Sigmoid colon (tissue), 7 donors: ENCODE results near the gene CSPG4. TPM values are rescaled to one million over a fixed set of nuclear protein-coding genes. Genes with fewer than 3 reads are reported as not detected.

Experiments
- DNase-seq: peaks from one replicate; pipeline ENCODE4 v3.0.0-alpha.2; 2019
- H3K27ac ChIP-seq, 4 donors: fragments of 200-600 bp; sonication (generic); one replicate each; pipeline ENCODE4 v1.5.1; 2016 to 2019; ENCODE audit warnings: mild to moderate bottlenecking in 1 of 4
- H3K27me3 ChIP-seq, 3 donors: fragments of 200-600 bp; sonication (generic); one replicate each; pipeline ENCODE4 v1.5.1; 2019; ENCODE audit warnings: mild to moderate bottlenecking in 1 of 3
- H3K36me3 ChIP-seq, 4 donors: fragments of 200-600 bp; sonication (generic); one replicate each; pipeline ENCODE4 v1.5.1; 2016 to 2019
- H3K4me1 ChIP-seq, 4 donors: fragments of 200-600 bp; sonication (generic); one replicate each; pipeline ENCODE4 v1.5.1; 2017 to 2019
- H3K4me3 ChIP-seq, 4 donors: fragments of 200-600 bp; sonication (generic); one replicate each; pipeline ENCODE4 v1.5.1; 2017 to 2019; ENCODE audit warnings: mild to moderate bottlenecking in 2 of 4, moderate library complexity in 1 of 4
- H3K9me3 ChIP-seq, 4 donors: fragments of 200-600 bp in 3 of 4; sonication (generic) in 3 of 4; one replicate each; pipeline versions ENCODE4 v1.5.1 to v1.6.1; 2013 to 2019
- CTCF ChIP-seq, 4 experiments: fragments of 450-650 bp in 3 of 4; fragments of 200-600 bp in 1 of 4; IDR thresholded peaks; one replicate each; pipeline ENCODE4 v1.5.1; 2016 to 2019; ENCODE audit warnings: antibody characterized with exemption in 4 of 4, mild to moderate bottlenecking in 3 of 4, moderate library complexity in 2 of 4
- EP300 ChIP-seq, 4 donors: sonication (generic); formaldehyde crosslinking; IDR thresholded peaks; one replicate each; pipeline ENCODE4 v1.6.1; 2017; ENCODE audit warnings: antibody characterized with exemption in 4 of 4
- POLR2A ChIP-seq, 2 donors: fragments of 450-650 bp; IDR thresholded peaks; one replicate each; pipeline ENCODE4 v1.6.1; 2016; ENCODE audit warnings: antibody characterized with exemption in 2 of 2, mild to moderate bottlenecking in 2 of 2, moderate library complexity in 2 of 2
- POLR2AphosphoS5 ChIP-seq, 4 donors: sonication (generic); formaldehyde crosslinking; IDR thresholded peaks; one replicate each; pipeline ENCODE4 v1.6.1; 2017; ENCODE audit warnings: antibody characterized with exemption in 4 of 4
- WGBS, 2 donors: extraction: QIAGEN DNeasy Blood & Tissue Kit; methylation state at CpG; one replicate each; pipeline ENCODE4 v1.1.7; 2013; 5-methylcytosine and 5-hydroxymethylcytosine counted together
- intact Hi-C: fragments of 100-400 bp; cut with DNase I; formaldehyde crosslinking; loops from one replicate; pipeline ENCODE4 v1.15.1; 2023
- polyA plus RNA-seq, 3 donors: library from polyadenylated mRNA; stranded (reverse); fragments of 200-250 nt; gene quantifications; one replicate each; pipeline ENCODE4 v1.2.3, GENCODE V29; 2013
- total RNA-seq, 4 donors: library from RNA; depleted of rRNA; stranded (reverse); fragments of >200 nt; gene quantifications; one replicate each; pipeline ENCODE4 v1.1.0, GENCODE V29; 2016
- donor health status: healthy with polysubstance abuse.
- donor health status: Bipolar disorder and iron deficiency.
- donor health status: healthy.

The CSPG4 gene
- total and polyA plus RNA-seq, 7 donors: 0.23 to 151 (median 45.7) TPM

GRCh38 chr15:75723847-75724660, 11.4 kb upstream of the CSPG4 start:
- peak; percentile 99 for DNase-seq
- H3K4me1 ChIP-seq: peaks cover 0 to 47% (median 41%) of the 10 kb centered on the region in 4 donors
- TF ChIP-seq CTCF (IDR thresholded peaks at IDR 0.05): no peak
- peak; percentile 65 to 78 (median 73) for TF ChIP-seq POLR2AphosphoS5 (IDR thresholded peaks at IDR 0.05)
- peak in 3 of 4 donors; percentile 32 to 73 (median 71) for TF ChIP-seq EP300 (IDR thresholded peaks at IDR 0.05)
- intact Hi-C loops: no loop called here
- H3K36me3 ChIP-seq: no peaks in the 10 kb centered on the region
- H3K9me3 ChIP-seq: no peaks in the 10 kb centered on the region
- no peak overlapping the region for H3K4me3 ChIP-seq
- no peaks in the 10 kb centered on the region for H3K27me3 ChIP-seq
- WGBS, 2 donors: 22 to 30% methylated on average over 9 of the region's 9 CpGs
- H3K27ac ChIP-seq: peak overlapping the region; percentile 82 to 92 (median 86)

GRCh38 chr15:75723171-75723846, 10.7 kb upstream of the CSPG4 start:
- Histone ChIP-seq H3K4me1 (peaks cover 0 to 54% (median 48%) of the 10 kb centered on the region in 4 donors), H3K27ac (peak overlapping the region; percentile 82 to 92 (median 86)), H3K36me3 (no peaks in the 10 kb centered on the region), H3K27me3 (no peaks in the 10 kb centered on the region), H3K9me3 (no peaks in the 10 kb centered on the region), H3K4me3 (no peak overlapping the region)
- TF ChIP-seq CTCF (IDR thresholded peaks at IDR 0.05): no peak
- no peak for TF ChIP-seq POLR2A (IDR thresholded peaks at IDR 0.05)
- TF ChIP-seq POLR2AphosphoS5 (IDR thresholded peaks at IDR 0.05): no peak
- no peak for TF ChIP-seq EP300 (IDR thresholded peaks at IDR 0.05)
- DNase-seq: peak; percentile 72
- intact Hi-C loops: no loop called here
- WGBS, 2 donors: 67 to 79% methylated on average over 8 of the region's 8 CpGs

GRCh38 chr15:75721923-75722870, 9.5 kb upstream of the CSPG4 start:
- H3K27me3 ChIP-seq: no peaks in the 10 kb centered on the region
- no peak for TF ChIP-seq POLR2AphosphoS5 (IDR thresholded peaks at IDR 0.05)
- TF ChIP-seq EP300 (IDR thresholded peaks at IDR 0.05): no peak
- TF ChIP-seq POLR2A (IDR thresholded peaks at IDR 0.05): no peak
- TF ChIP-seq CTCF (IDR thresholded peaks at IDR 0.05): no peak
- peak overlapping the region; percentile 82 to 92 (median 86) for H3K27ac ChIP-seq
- WGBS, 2 donors: 88 to 91% methylated on average over 14 of the region's 14 CpGs
- intact Hi-C loops: no loop called here
- no peaks in the 10 kb centered on the region for H3K36me3 ChIP-seq
- no peak overlapping the region for H3K4me3 ChIP-seq
- H3K4me1 ChIP-seq: peaks cover 0 to 65% (median 57%) of the 10 kb centered on the region in 4 donors
- H3K9me3 ChIP-seq: no peaks in the 10 kb centered on the region
- peak; percentile 70 for DNase-seq

- Histone ChIP-seq H3K9me3 (no peaks in the 10 kb centered on the region), H3K27me3 (no peaks in the 10 kb centered on the region), H3K36me3 (no peaks in the 10 kb centered on the region), H3K4me1 (peaks cover 0 to 68% (median 60%) of the 10 kb centered on the region in 4 donors), H3K4me3 (no peak overlapping the region), H3K27ac (peak overlapping the region; percentile 82 to 92 (median 86))
- whole genome bisulfite sequencing, 2 donors: 62 to 87% methylated on average over 12 of the region's 12 CpGs
- intact Hi-C loops: no loop called here
- DNase-seq: peak; percentile 64
- TF ChIP-seq POLR2AphosphoS5 (IDR thresholded peaks at IDR 0.05) (no peak), CTCF (IDR thresholded peaks at IDR 0.05) (no peak), EP300 (IDR thresholded peaks at IDR 0.05) (no peak), POLR2A (IDR thresholded peaks at IDR 0.05) (no peak)
Observed at GRCh38 chr15:75721480-75721922, 8.9 kb upstream of the CSPG4 start.
